ENCODE measurements around the gene SLC2A13. TPM values are rescaled to one million over a fixed set of nuclear protein-coding genes. Genes with fewer than 3 reads are reported as not detected.

The SLC2A13 gene
- total RNA-seq, 1 experiment from 2014 or later, result 7.0 TPM

GRCh38 chr12:40044396-40044795 lies 61.5 kb downstream of the SLC2A13 start:
- no peak overlapping the region for H2AFZ ChIP-seq (ENCODE audit: low read length)
- no peaks in the 10 kb centered on the region for H3K79me1 ChIP-seq (ENCODE audit: insufficient read depth, low read depth, low read length, poor library complexity, severe bottlenecking)
- H3K4me2 ChIP-seq (ENCODE audit: insufficient read depth, insufficient read length, low read length), result no peak overlapping the region
- H3K4me1 ChIP-seq (ENCODE audit: insufficient read depth, low read length), result no peaks in the 10 kb centered on the region
- H4K5ac ChIP-seq (ENCODE audit: insufficient read length, low read depth, low read length), result no peak overlapping the region
- H2BK5ac ChIP-seq (ENCODE audit: insufficient read length, low read length), result no peak overlapping the region
- no peak overlapping the region for H3K27ac ChIP-seq (ENCODE audit: insufficient read length, low read depth, low read length)
- no peak overlapping the region for H3K27ac Mint-ChIP-seq
- no peak overlapping the region for H3T11ph ChIP-seq (ENCODE audit: low read length)
- no peak for TF ChIP-seq CTCF (conservative IDR thresholded peaks at IDR 0.05)
- DNase-seq, result no peak
- H3K4me3 Mint-ChIP-seq, result no peak overlapping the region
- H2AK5ac ChIP-seq (ENCODE audit: insufficient read length, low read length), result no peak overlapping the region
- H3K18ac ChIP-seq (ENCODE audit: insufficient read length, low read depth, low read length), result no peak overlapping the region
- H3K9me3 Mint-ChIP-seq, result no peaks in the 10 kb centered on the region
- H3K14ac ChIP-seq (ENCODE audit: insufficient read depth, low read length), result no peak overlapping the region
- no peaks in the 10 kb centered on the region for H3K36me3 Mint-ChIP-seq (ENCODE audit: insufficient read depth in 1 of 3, low read depth in 3 of 3)
- H2BK12ac ChIP-seq (ENCODE audit: insufficient read length, low read depth, low read length), result no peak overlapping the region
- H4K8ac ChIP-seq (replicated peaks; ENCODE audit: insufficient read length, low read depth, low read length), result no peak overlapping the region
- no peak overlapping the region for H3K56ac ChIP-seq (ENCODE audit: insufficient read length, low read depth, low read length)
- H4K20me1 ChIP-seq (ENCODE audit: control insufficient read depth, insufficient read depth, insufficient read length), result no peaks in the 10 kb centered on the region
- H3K27me3 Mint-ChIP-seq (ENCODE audit: low read depth), result no peaks in the 10 kb centered on the region
- H3K9me3 ChIP-seq (ENCODE audit: control insufficient read depth, low read depth, low read length), result no peaks in the 10 kb centered on the region
- H2BK20ac ChIP-seq (ENCODE audit: low read depth, low read length, poor library complexity, severe bottlenecking), result no peak overlapping the region
- H4K91ac ChIP-seq (ENCODE audit: insufficient read length, low read depth, low read length), result no peak overlapping the region
- H3K23me2 ChIP-seq (ENCODE audit: insufficient read length, low read depth, low read length, poor library complexity, severe bottlenecking), result no peaks in the 10 kb centered on the region
- H3K4me1 Mint-ChIP-seq, result no peaks in the 10 kb centered on the region
- H3K23ac ChIP-seq (ENCODE audit: insufficient read length, low read depth, low read length), result no peak overlapping the region
- H2BK15ac ChIP-seq (ENCODE audit: low read depth, low read length), result no peak overlapping the region
- no peaks in the 10 kb centered on the region for H3K79me2 ChIP-seq (ENCODE audit: insufficient read depth, low read length)
- no peak overlapping the region for H3K9ac ChIP-seq (ENCODE audit: extremely low read depth, insufficient read length, low read length)
- no peak overlapping the region for H2BK120ac ChIP-seq (ENCODE audit: low read depth, low read length, poor library complexity, severe bottlenecking)
- no peaks in the 10 kb centered on the region for H3K27me3 ChIP-seq (ENCODE audit: insufficient read depth, low read length)
- H3K4ac ChIP-seq (ENCODE audit: low read depth, low read length), result no peak overlapping the region
